HG02884 (cell line): ENCODE measurements around the gene TARDBP.
"Not testable (repeated sequence)": the region's sequence is repeated elsewhere in the genome, so short reads cannot be mapped to it uniquely, and the experiment has no call there.

Source experiments
- ATAC-seq: cut with Tn5 transposase; IDR thresholded peaks from one replicate; pipeline ENCODE4 v1.9.1; 2021; ENCODE audit warnings: mild to moderate bottlenecking, moderate library complexity; ENCODE audit not compliant: unreplicated experiment

Gene TARDBP

DNA sequence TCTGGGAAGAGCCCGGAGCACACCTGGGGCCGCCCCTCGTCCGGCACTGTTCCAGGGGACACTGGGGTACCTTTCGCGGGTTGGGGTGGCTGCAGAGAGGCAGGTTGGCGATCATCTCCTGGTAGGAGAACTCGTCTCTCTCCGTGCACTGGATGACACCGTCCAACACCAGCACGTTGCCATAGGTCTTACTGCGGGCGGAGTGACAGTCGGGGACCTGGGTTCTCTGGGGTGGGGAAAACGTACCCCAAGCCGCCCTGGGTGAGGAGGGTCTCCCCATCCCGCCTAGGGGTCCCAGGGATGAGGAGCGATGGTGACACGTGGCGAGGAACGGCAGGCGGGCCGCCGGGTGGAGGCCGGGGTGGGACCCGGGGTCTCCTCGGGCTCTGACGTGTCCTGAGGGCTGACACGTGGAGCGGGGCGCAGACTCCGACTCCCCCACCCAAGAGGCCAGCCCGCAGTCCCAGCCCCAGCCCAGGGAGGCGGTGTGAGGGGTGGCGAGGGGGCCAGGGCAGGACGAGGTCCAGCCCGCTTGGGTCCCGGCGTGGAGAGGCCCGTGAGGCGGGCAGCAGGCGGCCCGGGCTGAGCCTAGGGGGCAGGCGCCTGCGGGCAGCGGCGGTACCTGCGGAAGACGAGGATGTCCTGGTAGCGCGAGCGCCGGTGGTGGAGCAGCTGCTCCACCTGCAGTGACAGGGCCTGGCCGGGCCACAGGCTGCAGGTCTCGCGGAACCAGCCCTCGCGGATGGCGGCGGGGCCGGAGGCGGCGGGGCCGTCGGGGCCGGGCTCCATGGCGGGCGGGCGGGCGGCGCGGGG lies 46.9 kb downstream of the TARDBP start:
- ATAC-seq: no peak

DNA sequence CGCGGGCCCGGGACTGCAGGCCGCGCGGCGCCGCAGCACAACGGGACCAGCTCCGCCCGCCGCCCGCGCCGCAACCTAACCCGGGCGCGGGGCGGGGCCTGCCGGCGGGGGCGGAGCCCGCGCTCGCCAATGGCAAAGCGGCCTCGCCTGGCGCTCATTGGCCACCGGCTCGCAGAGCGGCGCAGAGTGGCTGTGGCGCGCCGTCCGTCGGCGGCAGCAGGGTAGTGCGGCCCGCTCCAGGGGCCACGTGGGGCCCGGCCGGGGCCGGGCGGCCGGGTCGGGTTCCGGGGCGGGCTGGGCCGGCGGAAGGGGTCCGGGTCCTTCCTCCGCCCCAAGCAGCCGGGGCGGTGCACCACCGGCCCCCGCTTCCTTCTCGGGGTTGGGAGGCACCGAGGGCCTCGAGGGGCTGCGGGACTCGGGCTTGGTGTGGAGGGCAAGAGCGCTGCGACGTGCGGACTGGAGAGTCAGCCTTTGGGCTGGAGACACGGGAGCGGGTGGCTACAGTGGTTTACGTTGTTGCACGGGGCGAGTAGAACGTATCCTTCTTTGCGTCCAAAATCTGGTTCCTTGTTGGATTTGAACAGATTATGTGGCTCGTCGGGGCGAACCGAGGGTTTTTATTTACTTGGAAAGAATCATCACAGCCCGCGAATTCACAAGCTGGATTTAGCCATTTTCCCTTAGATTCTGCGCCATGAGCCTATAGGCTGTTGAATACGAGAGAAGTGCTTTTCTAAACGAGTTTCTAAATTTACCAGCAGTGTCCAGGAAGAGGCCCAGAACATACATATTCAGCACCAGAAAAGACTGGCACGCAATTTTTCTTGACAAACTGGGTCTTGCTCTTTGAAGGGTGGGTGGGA lies 47.7 kb downstream of the TARDBP start, which contains the start of gene SRM:
TSS of gene SRM (minus strand) at position 51 of the 863 bp plus-strand sequence. CDS start 75 bp downstream, outside the sequence.
- peak; percentile 85 for ATAC-seq

DNA sequence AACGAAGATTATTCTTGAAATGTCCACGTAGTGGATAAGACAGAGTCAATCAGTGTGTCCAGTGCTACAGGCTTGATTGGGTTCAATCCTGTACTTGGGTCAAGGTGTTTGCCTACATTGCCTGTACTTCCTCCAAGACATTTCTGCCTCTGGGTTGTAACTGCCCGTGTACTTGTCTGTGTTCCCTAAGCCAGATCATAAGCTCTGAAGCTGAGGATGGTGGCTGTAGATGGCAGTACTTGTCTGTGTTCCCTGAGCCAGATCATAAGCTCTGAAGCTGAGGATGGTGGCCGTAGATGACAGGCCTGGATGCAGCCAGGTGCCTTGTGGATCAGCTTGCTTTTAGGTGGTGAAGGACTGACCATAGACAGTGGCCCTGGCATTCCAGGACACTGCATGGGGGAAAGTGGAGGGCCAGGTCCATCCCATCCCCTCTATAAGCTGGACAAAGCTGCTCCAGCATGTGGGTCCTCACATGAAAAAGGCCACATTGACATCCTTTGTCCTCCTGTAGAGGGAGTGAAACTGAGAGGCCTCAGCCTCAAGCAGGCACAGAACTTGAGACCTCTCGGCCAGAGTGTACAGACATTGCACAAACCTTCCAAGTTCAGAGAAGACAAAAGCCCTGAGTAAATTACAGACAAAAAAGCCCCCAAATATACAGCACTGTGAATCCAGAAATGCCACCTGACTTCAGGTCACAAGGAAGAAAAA lies 49.4 kb downstream of the TARDBP start:
- no peak for ATAC-seq

DNA sequence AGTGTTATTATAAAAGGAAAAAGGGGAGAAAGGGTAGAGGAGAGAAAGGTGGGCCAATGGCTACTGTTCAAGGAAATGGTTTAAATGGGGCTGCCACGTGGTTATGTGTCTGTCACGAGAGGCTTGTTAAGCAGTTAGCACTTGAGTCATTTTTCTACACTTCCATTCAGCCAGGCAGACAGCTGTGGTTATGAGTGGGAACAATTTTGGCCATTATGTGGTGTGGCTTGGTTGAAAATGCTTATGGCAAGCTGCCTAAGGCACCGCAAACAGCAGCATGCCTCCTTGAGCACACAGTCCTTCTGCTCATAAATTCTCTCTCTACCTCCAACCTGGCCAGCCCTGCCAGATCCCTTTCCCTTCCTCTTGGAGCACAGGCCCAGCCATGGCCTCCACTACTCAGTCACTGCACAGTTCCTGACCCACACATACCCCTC lies 50.5 kb downstream of the TARDBP start:
- ATAC-seq: no peak

DNA sequence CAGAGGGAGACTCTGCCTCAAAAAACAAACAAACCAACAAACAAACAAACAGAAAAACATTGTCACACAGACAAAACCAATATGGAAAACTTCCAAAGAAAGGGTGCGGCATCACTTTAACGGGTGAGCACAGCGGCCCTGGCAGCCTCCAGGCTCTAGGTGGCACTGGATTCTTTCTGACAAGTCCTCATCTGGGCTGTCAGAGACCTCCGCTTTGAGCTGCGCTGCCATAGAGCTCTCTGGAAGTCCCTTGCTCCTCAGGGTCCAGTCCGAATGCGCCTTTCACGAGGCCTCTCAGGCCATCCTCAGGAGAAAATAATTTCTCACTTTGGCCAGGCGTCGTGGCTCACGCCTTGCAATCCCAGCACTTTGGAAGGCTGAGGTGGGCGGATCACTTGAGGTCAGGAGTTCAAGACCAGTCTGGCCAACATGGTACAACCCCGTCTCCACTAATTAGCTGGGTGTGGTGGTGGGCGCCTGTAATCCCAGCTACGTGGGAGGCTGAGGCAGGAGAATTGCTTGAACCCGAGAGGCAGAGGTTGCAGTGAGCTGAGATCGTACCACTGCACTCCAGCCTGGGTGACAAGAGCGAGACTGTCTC lies 51.6 kb downstream of the TARDBP start:
- not testable (repeated sequence) for ATAC-seq

DNA sequence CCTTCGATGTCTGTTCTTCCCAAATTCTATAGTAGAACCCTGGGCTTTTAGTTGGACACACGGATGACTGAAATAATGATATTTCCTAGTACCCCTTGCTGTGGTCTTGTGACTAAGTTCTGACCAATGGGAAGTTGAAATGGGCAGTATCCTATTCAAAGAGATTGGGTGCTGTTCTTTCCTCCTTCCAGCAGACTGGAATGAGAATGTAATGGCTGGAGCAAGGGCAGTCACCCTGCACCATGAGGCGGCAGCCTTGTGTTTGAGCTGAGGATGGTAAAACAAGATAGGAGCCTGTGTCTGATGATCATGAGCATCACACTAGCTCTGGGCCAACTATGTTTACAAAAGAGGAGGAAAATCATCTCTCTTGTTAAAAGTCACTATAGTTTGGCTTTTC lies 52.5 kb downstream of the TARDBP start:
- no peak for ATAC-seq

DNA sequence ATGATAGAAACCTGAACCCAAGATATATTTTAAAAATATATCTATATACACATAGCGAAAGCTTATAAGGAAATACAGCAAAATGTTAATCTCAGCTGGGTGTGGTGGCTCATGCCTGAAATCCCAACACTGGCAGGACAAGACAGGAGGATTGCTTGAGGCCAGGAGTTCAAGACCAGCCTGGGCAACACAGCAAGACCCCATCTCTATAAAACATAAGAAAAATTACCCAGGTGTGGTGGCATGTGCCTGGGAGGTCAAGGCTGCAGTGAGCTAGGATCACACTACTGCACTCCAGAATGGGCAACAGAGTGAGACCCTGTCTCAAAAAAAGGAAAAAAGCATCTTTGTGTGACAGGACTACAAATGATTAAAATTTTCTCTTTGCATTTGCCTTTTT lies 53.3 kb downstream of the TARDBP start:
- no peak for ATAC-seq

DNA sequence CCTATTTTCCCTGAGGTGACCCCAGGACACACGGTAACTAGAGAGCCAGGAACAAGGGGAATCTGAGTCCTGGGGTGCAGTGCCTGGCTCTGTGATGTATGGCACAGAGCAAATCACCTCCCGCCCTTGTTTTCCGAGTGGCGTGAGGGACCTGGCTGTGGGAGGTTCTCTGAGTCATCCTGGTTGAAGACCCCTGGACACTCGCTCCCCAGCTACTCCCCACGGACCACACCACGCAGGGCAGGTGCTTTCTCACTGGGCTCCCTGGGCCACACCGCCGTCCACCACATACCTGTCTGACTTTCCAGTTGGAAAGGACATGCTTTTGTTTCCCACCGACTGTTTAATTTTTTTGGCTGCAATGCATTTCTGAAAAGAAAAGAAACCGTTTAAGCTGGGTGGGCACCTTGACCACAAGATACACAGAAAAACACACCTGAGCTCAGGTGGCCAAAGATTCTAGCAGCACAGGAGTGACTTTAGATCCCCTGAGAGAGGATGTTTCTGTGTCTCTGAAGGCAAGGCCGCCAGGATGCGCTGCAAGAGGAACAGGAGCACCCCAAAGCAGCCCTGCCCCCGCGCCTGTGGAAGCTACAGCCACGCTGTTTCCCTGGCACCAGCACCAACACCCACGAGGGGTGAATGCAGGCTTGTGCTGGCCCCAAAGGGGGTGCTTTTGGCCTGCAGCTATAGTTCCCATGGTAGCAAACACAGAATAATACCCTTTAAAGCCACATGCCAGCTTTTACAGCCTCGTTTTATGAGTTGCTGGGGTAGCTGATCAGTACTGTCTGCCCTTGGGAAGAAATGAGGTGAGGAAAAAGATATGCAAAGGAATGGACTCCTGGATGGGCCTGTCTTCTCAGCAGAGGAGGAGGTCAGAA lies 55.5 kb downstream of the TARDBP start:
- ATAC-seq: no peak

DNA sequence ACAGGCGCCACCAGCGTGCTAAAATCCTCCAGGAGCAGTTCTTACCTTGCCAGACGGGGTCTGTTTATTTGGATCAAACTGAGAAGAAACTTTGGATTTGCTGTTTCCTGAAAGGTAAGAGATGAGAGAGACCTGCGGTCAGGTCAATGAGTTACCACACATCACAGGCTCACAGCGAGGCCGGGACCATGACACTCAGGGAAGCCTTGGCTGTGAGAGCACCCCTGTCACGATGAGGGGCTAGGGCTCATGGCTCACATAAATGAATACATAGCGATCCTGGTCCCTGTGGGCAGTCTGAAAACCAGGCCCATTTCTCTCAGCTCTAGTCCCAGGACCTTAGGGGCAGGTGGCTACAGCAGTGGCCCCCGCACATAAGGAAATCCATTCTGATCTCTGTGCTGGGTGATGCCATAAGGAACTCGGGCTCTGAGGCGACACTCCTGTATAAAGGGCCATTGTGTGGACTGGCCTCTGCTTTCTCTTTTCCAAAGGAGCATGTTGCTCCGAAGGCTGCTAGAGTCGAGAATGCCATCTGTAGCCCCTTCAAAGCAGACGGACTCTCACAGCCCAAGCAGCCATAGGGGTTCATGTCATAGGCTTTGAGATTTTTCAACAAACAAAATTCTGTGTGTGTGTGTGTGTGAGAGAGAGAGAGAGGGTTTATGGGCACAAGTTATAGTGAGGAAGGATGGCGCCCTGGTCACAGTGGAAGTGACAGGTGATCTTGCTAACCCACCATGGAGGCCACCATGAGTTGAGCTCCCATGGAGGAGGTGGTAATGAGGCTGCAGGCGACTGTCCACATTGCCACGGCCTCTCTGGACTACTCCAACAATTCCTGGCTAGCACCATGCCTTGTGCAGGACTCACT lies 56.4 kb downstream of the TARDBP start:
- ATAC-seq: no peak

DNA sequence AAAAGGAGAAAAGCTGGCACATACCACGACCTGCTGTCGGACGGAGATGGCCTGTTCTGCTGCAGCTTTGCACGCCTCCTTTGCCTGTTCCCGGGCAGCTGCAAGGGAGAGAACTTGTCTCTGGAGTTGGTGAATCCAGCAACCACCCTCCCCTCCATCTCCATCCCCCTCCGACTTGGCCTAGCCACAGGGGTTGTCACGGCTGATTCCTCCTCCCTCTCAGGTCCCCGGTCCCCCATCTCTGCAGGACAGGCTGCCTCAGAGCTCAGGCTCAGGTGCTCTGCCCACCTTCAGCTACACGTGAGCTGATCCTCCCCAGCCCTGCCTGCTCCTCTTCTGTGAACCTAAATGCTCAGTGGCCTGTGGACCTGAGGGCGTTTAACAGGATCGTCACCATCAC lies 58.4 kb downstream of the TARDBP start:
- ATAC-seq: no peak

DNA sequence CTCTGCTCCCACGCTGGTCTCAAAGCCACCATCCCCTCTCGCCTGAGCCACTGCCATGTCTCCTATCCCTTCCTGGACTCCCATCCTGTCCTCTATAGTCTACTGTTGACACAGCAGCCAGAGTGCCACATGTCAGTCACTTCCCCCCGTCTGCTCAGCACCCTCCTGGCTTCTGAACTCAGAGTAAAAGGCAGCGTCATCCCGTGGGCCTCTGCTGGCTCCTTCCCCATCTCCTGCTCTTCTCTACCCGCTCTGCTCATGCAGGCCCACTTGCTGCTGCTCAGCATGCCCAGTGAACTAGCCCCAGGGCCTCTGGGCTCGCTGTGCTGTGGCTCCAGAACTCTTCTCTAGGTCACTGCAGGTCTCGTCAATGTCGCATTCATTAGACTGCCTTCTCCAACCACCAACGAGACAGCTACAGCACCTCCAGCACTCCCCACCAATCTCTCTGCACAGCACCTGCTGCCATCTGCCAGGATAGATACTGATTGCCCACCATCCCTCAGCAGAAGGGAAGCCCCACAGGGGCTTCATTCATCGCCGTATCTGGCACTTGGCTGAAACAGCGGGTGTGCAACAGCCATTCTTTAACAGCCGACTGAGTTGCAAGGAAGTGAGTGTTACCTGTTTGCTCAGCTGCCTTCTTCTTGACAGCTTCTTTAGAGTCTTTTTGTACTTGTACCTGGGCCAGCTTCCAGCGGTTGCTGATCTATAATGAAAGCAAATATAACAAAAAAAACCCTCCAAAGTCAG lies 59.2 kb downstream of the TARDBP start:
- no peak for ATAC-seq

DNA sequence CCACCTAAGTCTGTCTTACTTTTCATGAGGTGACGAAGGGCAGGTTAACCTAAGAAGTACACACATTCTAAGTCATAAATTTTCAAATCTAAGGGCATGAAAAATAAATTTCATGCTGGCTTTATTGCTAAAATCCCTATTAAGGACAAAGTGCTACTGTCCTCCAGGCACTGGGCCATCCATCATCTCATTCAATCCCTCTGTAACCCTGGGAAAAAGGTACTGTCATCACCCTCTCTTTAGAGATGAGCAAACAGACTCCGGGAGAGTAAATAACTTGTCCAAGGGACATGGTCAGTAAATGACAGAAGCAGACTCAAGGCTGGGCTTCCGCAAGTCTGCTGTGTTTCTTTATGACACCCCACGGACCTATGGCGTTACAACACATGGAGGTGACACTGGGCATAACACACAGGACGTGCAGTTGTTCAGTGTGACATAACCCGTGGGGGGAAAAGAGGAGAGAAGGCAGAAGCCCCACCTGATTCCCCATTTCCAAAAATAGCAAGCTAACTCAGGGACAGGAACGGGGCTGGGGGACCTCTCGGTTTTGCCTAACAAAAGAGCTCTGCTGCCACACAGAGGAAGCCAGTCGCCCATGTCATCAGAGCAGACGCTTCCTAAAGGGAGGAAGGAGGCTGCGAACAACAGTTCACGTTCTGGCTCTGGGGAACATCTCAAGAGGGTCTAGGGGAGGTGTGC lies 59.9 kb downstream of the TARDBP start:
- ATAC-seq: no peak

DNA sequence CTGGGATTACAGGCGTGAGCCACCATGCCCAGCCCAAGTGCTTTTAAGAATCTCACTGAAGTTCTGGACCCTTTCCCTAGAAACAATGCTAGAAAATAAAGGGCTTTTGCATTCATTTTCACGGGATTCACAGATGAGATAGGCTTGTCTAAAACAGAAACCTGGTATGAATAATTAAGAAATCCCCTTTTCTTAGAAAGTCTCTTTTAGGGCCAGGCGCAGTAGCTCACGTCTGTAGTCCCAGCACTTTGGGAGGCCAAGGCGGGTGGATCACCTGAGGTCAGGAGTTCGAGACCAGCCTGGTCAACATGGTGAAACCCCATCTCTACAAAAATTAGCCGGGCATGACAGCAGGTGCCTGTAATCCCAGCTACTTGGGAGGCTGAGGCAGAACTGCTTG lies 60.9 kb downstream of the TARDBP start:
- not testable (repeated sequence) for ATAC-seq
